Suprapubic skin (tissue), 4 donors: ENCODE results near the gene GLOD5.

Source experiments
- EP300 ChIP-seq: sonication (generic); formaldehyde crosslinking; IDR thresholded peaks from one replicate; pipeline ENCODE4 v1.6.1; 2017; ENCODE audit warnings: antibody characterized with exemption
- POLR2A ChIP-seq, 2 donors: fragments of 450-650 bp; IDR thresholded peaks; one replicate each; pipeline ENCODE4 v1.6.1; 2017; ENCODE audit warnings: antibody characterized with exemption in 2 of 2, mild to moderate bottlenecking in 2 of 2, moderate library complexity in 2 of 2
- POLR2AphosphoS5 ChIP-seq, 3 donors: sonication (generic); formaldehyde crosslinking; IDR thresholded peaks; one replicate each; pipeline ENCODE4 v1.6.1; 2017; ENCODE audit warnings: antibody characterized with exemption in 3 of 3
- TF ChIP-seq, protein P1 (sequence below), 2 donors: fragments of 200-600 bp in 1 of 2; fragments of 450-650 bp in 1 of 2; sonication (generic) in 1 of 2; IDR thresholded peaks; one replicate each; pipeline ENCODE4 v1.5.1; 2016 to 2019; ENCODE audit warnings: antibody characterized with exemption in 2 of 2, mild to moderate bottlenecking in 1 of 2, moderate library complexity in 1 of 2

DNA sequence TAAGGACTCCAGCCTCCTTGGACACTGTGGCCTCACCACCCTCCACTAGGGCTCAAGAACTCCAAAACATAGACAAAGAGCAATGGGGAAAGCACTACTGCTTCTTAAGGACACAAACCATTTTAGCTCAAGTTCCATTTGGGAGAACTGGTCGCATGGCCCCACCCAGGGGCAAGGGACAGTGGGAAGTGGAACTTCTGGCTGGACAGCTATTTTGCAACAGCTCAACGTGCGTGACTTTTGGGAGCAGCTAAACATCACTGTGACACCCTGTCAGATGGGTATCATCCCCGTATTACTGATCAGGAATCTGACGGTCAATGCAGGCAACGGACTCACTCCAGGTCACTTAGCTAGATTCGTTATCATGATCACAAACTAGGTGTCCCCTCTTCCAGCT, 9.0 kb upstream of the GLOD5 start:
- TF ChIP-seq, protein P1, sequence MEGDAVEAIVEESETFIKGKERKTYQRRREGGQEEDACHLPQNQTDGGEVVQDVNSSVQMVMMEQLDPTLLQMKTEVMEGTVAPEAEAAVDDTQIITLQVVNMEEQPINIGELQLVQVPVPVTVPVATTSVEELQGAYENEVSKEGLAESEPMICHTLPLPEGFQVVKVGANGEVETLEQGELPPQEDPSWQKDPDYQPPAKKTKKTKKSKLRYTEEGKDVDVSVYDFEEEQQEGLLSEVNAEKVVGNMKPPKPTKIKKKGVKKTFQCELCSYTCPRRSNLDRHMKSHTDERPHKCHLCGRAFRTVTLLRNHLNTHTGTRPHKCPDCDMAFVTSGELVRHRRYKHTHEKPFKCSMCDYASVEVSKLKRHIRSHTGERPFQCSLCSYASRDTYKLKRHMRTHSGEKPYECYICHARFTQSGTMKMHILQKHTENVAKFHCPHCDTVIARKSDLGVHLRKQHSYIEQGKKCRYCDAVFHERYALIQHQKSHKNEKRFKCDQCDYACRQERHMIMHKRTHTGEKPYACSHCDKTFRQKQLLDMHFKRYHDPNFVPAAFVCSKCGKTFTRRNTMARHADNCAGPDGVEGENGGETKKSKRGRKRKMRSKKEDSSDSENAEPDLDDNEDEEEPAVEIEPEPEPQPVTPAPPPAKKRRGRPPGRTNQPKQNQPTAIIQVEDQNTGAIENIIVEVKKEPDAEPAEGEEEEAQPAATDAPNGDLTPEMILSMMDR (IDR thresholded peaks at IDR 0.05), result no peak
- no peak for TF ChIP-seq POLR2A (IDR thresholded peaks at IDR 0.05)
- no peak for TF ChIP-seq POLR2AphosphoS5 (IDR thresholded peaks at IDR 0.05)
- no peak for TF ChIP-seq EP300
